ENCODE measurements around the gene RUFY4.

- TF ChIP-seq CTCF (IDR thresholded peaks at IDR 0.05; ENCODE audit: low read length) = no peak
- TF ChIP-seq EZH2 (IDR thresholded peaks at IDR 0.05; ENCODE audit: borderline replicate concordance, low read length) = no peak
These were observed 9.8 kb upstream of the RUFY4 start for GRCh38 chr2:218059289-218059688.

All from OCI-LY1 (cell line).